ENCODE measurements around the gene MRPS16.
"Not testable (repeated sequence)": the region's sequence is repeated elsewhere in the genome, so short reads cannot be mapped to it uniquely, and the experiment has no call there.

Gene MRPS16

DNA sequence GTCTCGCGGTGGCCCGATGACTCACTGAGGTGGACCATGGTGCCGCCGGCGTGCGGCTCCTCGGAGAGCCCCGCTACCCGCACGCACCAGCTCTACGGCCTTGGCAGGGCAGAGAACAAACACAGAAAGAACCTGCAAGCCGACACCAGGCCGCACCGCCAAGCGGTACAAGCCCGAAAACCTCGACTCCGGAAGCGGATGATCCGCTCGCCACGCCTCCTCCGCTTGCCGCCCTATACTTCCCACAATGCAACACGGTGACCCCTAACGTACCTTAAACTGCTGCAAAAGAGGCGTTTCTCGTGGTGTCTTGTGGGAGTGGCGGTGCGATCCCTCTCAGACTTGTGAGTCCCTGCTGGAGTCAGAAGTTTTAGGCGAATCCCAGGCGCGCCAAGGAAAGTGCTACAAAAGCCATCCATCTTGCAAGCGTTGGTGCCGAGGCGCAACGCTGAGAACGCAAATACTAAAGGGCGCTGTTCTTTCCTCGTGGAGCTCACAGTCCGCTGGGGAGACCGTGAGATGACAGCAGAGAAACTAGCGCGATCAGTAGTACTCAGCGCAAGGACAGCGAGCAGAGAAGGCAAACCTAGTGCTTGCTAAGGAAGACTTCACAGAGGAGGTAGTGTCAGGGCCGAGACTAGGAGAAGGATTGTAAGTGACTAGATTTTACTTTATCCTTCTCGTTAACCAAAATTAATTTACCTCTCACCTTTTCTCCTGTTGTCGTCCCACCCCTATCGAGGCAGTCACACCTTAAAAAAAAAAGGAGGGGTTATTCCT lies at the start of gene MRPS16:
Gene MRPS16 (minus strand): TSS at position 200 of the 780 bp plus-strand sequence. CDS start 162 bp downstream, at position 38.
- peak within 1 kb of the TSS; percentile 99 for H3K4me3 Mint-ChIP-seq
- H3K9me3 Mint-ChIP-seq = no peaks in the 10 kb centered on the region
- no peaks in the 10 kb centered on the region for H3K27me3 Mint-ChIP-seq
- peak within 1 kb of the TSS; percentile 96 for H3K27ac Mint-ChIP-seq
- H3K4me1 Mint-ChIP-seq = peaks cover 24% of the 10 kb centered on the region
- peak; percentile 84 to 89 for DNase-seq (ENCODE audit: low spot score in 2 of 2)
- H3K36me3 Mint-ChIP-seq = peaks cover 8% of the 10 kb centered on the region
- ATAC-seq (ENCODE audit: low read depth) = peak; percentile 92

DNA sequence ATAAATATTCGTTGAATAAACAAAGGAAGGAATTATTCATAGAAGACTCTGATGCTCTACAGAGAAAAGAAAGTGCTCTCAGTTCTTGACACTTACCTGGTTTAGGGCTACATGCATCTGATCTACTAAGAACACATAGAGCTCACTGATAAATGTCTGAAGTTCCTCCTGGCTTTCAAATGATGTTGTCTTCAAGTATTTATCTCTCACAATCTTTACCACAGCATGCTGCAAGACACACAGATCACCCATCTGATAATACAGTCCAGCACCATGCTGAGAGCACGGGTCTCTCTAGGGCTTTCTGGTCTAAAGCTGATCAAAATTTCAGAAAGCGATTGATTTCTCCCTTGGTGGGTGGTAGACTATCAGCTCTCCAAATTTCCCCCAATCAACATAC lies 44.5 kb upstream of the MRPS16 start:
- H3K36me3 Mint-ChIP-seq = no peaks in the 10 kb centered on the region
- H3K27me3 Mint-ChIP-seq = no peaks in the 10 kb centered on the region
- DNase-seq (ENCODE audit: low spot score in 2 of 2) = no peak
- no peak for ATAC-seq (ENCODE audit: low read depth)
- no peak overlapping the region for H3K4me3 Mint-ChIP-seq
- H3K9me3 Mint-ChIP-seq = no peaks in the 10 kb centered on the region
- H3K27ac Mint-ChIP-seq = no peak overlapping the region
- no peaks in the 10 kb centered on the region for H3K4me1 Mint-ChIP-seq

DNA sequence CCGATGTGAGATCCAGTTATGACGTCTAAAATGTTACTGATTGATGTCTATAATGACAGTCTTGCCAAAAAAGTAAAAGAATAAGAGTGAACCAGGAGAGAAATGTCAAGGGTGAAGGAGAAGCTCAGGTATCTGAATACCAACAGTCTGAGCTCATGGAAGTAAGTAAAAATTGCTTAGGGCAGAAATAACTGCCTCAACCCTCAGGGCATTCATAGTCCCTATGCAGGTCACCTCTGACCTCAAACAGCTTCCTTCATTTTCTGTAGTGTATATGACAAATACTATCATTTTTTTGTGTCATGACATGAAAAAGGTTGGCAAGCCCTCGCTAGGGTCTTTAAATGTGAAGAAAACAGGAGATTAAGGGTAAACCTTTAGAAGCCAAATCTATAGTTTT lies 41.0 kb upstream of the MRPS16 start:
- no peak for ATAC-seq (ENCODE audit: low read depth)
- no peak overlapping the region for H3K4me3 Mint-ChIP-seq
- H3K4me1 Mint-ChIP-seq = no peaks in the 10 kb centered on the region
- peaks cover 4% of the 10 kb centered on the region for H3K9me3 Mint-ChIP-seq
- H3K27ac Mint-ChIP-seq = no peak overlapping the region
- peaks cover 11% of the 10 kb centered on the region for H3K36me3 Mint-ChIP-seq
- no peak for DNase-seq (ENCODE audit: low spot score in 2 of 2)
- no peaks in the 10 kb centered on the region for H3K27me3 Mint-ChIP-seq

DNA sequence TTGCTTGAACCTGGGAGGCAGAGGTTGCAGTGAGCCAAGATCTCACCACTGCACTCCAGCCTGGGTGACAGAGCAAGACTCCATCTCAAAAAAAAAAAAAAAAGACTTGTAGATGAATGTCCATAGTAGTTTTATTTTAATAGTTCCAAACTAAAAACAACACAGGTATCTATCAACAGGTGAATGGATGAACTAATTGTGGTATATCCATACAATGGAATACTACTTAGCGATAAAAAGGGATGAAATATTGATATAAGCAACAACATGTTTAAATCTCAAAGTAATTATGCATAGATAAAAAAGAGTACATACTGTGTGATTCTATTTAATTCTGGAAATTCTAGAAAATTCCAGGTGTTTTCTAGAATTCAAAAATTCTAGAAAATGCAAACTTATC lies 37.5 kb upstream of the MRPS16 start:
- Mint-ChIP-seq H3K9me3 (peaks cover 4% of the 10 kb centered on the region), H3K4me3 (no peak overlapping the region), H3K27me3 (no peaks in the 10 kb centered on the region), H3K4me1 (peaks cover 2% of the 10 kb centered on the region), H3K36me3 (peaks cover 11% of the 10 kb centered on the region), H3K27ac (no peak overlapping the region)
- no peak for DNase-seq (ENCODE audit: low spot score in 2 of 2)
- ATAC-seq (ENCODE audit: low read depth) = no peak

DNA sequence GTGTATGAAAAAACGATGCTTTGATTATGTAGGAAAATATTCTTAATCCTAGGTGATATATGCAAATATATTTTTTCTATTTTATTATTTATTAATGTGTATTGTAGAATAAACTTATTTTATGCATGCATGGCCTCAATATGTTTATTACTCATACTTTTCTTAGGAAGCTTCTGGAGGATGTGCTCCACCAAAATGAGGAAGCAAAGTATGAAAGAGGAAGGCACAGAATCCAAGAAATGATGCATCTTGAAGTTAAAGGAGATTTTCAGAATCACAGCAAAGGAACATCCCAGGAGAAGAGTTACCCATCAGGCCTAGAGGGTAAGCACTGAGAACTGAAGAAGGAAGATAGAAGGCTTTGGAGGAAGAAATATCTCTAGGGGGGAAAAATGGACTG lies 35.0 kb upstream of the MRPS16 start:
- DNase-seq (ENCODE audit: low spot score in 2 of 2) = no peak
- Mint-ChIP-seq H3K27ac (no peak overlapping the region), H3K36me3 (peaks cover 11% of the 10 kb centered on the region), H3K4me3 (no peak overlapping the region), H3K9me3 (peaks cover 4% of the 10 kb centered on the region), H3K4me1 (peaks cover 2% of the 10 kb centered on the region), H3K27me3 (no peaks in the 10 kb centered on the region)
- ATAC-seq (ENCODE audit: low read depth) = no peak

DNA sequence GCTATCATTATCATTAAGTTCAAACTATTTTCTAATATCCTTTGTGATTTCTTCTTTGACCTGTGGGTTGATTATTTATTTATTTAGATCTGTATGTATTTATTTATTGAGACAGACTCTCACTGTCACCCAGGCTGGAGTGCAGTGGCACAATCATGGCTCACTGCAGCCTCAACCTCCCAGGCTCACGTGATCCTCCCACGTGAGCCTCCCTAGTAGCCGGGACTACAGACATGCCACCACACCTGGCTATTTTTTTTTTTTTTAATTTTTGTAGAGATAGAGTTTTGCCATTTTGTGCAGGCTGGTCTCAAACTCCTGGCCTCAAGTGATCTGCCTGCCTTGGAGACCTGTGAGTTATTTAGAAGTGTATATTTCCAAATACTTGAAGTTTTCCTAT lies 28.7 kb upstream of the MRPS16 start:
- Mint-ChIP-seq H3K4me3 (no peak overlapping the region), H3K4me1 (peaks cover 3% of the 10 kb centered on the region), H3K27ac (no peak overlapping the region), H3K36me3 (no peaks in the 10 kb centered on the region), H3K27me3 (no peaks in the 10 kb centered on the region), H3K9me3 (no peaks in the 10 kb centered on the region)
- ATAC-seq (ENCODE audit: low read depth) (no peak), DNase-seq (ENCODE audit: low spot score in 2 of 2) (no peak)

DNA sequence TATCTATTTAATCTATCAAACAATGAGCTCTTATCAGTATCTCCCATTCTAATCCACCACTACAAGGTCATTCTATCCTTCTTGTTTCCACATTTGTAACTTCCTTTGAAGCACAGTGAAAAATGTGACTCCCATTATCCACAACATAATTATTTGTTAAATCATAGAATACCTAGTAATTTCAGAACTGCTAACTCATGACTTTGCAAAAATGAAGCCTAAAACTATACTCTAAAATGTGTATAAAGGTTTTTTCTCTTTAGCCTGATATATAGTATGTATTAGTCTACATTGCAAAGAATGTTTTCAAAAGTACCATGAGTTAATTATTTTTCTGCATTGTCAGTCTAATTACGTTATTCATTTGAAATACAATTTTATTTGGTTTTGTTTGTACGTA lies 12.0 kb upstream of the MRPS16 start:
- no peak for DNase-seq (ENCODE audit: low spot score in 2 of 2)
- ATAC-seq (ENCODE audit: low read depth) = no peak
- Mint-ChIP-seq H3K9me3 (no peaks in the 10 kb centered on the region), H3K27ac (no peak overlapping the region), H3K27me3 (no peaks in the 10 kb centered on the region), H3K4me1 (no peaks in the 10 kb centered on the region), H3K4me3 (no peak overlapping the region), H3K36me3 (no peaks in the 10 kb centered on the region)

DNA sequence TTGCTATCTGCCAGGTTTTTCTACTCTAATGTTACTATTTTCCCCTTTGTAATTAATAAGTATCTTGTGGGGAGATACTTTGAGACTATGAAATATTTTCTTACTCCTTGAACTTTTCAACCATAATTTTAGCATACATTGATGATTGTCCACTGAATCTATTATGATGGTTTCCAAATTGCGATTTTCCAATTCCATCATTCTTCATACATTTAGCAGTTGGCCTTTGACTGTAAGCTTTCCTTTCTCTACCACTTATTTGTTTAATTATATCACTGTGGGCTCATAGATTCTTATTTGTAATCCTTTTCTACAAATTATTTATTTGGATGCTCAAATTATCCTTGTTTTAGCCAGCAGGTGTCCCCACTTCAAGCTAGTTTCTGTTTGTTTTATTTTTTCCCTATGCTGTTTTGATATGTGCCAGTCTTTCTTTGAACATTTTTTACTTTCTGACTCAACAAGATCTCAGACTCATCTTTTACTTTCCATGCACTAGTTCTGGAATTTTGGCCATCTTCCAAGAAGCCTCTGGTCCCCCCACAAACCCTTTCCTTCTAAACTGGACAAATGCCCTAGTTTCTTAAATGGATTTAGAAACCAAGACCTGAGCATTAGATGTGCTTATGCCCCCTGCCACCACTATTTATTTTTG lies 11.4 kb upstream of the MRPS16 start:
- ATAC-seq (ENCODE audit: low read depth) (no peak), DNase-seq (ENCODE audit: low spot score in 2 of 2) (no peak)
- Mint-ChIP-seq H3K4me3 (no peak overlapping the region), H3K9me3 (peaks cover 4% of the 10 kb centered on the region), H3K4me1 (no peaks in the 10 kb centered on the region), H3K36me3 (no peaks in the 10 kb centered on the region), H3K27me3 (no peaks in the 10 kb centered on the region), H3K27ac (no peak overlapping the region)

DNA sequence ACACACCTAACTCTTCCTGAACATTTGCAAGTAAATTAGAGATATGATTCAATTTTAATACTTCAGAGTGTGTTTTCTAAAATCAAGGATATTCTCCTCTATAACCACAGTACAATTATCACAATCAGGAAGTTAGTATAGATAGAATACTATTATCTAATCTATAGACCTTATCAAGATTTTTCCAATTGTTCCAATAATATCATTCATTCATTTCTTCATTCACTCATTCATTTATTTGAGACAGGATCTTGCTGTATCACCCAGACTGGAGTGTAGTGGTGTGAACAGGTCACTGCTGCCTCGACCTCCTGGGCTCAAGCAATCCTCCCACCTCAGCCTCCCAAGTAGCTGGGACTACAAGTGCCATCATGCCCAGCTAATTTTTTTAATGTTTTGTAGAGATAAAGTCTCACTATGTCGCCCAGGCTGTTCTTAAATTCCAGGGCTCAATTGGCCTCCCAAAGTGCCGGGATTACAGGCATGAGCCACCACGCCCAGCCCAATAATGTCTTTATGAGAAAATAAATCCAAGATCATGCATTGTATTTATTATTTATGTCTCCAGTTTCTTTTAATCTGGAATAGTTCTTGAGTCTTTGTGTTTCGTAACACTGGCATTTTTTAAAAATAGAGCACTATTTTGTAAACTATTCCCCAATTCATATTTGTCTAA lies 10.6 kb upstream of the MRPS16 start:
- no peak for ATAC-seq (ENCODE audit: low read depth)

DNA sequence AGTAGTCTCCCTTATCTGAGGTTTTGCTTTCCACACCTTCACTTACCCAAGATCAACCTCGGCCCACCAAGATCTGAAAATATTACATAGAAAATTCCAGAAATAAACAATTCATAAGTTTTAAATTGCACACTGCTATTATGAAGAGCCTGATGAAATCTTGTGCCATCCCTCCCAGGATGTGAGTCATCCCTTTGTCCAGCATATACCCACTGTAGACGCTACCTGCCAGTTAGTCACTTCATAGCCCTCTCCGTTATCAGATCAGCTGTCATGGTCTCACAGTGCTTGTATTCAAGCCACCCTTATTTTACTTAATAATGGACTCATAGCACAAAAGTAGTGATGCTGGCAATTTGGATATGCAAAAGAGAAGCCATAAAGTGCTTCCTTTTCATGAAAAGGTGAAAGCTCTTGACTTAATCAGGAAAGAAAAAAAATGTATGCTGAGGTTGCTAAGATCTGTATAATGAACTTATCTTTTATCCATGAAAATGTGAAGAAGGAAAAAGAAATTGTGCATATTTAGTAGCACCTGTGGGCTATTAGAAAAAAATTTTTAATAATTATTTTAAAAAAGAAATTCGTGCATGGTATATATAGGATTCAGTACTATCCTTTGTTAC lies 9.8 kb upstream of the MRPS16 start:
- DNase-seq (ENCODE audit: low spot score in 2 of 2) (no peak), ATAC-seq (ENCODE audit: low read depth) (no peak)
- no peaks in the 10 kb centered on the region for H3K27me3 Mint-ChIP-seq
- H3K4me3 Mint-ChIP-seq = no peak overlapping the region
- H3K27ac Mint-ChIP-seq = no peak overlapping the region
- H3K36me3 Mint-ChIP-seq = no peaks in the 10 kb centered on the region
- H3K9me3 Mint-ChIP-seq = peaks cover 4% of the 10 kb centered on the region
- no peaks in the 10 kb centered on the region for H3K4me1 Mint-ChIP-seq

More for the DNA sequence above, 10.6 kb upstream of the MRPS16 start:
- Mint-ChIP-seq H3K9me3 (peaks cover 4% of the 10 kb centered on the region), H3K36me3 (no peaks in the 10 kb centered on the region), H3K4me3 (no peak overlapping the region), H3K27me3 (no peaks in the 10 kb centered on the region), H3K4me1 (no peaks in the 10 kb centered on the region), H3K27ac (no peak overlapping the region)
- no peak for DNase-seq (ENCODE audit: low spot score in 2 of 2)

DNA sequence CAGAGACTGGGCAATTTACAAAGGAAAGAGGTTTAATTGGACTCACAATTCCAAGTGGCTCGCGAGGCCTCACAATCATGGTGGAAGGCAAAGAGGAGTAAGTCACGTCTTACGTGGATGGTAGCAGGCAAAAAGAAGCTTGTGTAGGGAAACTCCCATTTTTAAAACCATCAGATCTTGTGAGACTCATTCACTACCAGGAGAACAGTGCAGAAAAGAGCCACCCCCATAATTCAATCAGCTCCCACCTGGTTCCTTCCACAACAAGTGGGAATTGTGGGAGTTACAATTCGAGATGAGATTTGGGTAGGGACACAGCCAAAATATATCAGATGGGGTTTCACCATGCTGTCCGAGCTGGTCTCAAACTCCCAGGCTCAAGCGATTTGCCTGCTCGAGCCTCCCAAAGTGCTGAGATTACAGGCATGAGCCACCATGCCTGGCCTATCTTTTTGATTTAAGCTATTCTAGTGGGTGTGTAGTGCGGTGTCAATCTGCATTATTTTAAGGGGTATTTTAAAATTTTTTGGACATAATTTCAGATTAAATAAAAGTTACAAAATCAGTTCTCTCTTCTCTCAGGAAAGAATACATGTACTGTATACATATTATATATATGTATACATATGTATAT lies 9.0 kb upstream of the MRPS16 start:
- no peak for DNase-seq (ENCODE audit: low spot score in 2 of 2)
- ATAC-seq (ENCODE audit: low read depth) = no peak
- H3K36me3 Mint-ChIP-seq = no peaks in the 10 kb centered on the region
- no peak overlapping the region for H3K4me3 Mint-ChIP-seq
- H3K4me1 Mint-ChIP-seq = no peaks in the 10 kb centered on the region
- no peak overlapping the region for H3K27ac Mint-ChIP-seq
- H3K9me3 Mint-ChIP-seq = peaks cover 4% of the 10 kb centered on the region
- no peaks in the 10 kb centered on the region for H3K27me3 Mint-ChIP-seq

DNA sequence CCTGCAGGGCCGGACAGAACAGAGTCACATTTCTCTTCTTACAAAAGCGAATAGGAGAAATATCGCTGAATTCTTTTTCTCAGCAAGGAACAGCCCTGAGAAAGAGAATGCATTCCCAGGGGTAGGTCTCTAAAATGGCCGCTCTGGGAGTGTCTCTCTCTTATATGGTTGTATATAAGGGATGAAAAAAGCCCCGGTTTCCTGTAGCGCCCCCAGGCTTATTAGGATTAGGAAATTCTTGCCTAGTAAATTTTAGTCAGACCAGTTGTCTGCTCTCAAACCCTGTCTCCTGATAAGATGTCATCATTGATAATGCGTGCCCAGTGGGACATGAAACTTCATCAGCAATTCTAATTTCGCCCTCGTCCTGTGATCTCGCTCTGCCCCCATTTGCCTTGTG lies 6.2 kb upstream of the MRPS16 start:
- DNase-seq (ENCODE audit: low spot score in 2 of 2); H3K4me3 Mint-ChIP-seq; H3K27ac Mint-ChIP-seq; ATAC-seq (ENCODE audit: low read depth); H3K27me3 Mint-ChIP-seq; H3K9me3 Mint-ChIP-seq; H3K36me3 Mint-ChIP-seq; H3K4me1 Mint-ChIP-seq: not testable (repeated sequence)

DNA sequence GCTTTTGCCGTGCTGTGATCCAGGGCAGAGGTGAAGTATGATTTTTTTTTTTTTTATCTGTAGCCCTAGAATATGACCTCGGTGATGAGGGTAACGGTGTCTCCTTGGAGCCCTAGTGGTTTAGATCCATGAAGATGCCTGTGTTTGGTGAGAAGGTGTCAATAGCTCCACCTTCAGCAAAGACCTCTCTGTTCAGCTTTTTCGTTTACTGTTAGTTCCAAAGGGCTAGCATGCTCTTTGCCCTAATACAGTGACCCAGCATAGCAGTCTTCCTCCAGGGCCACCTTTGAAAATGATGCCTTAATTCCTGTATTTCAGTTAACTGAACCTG lies 746 bp upstream of the MRPS16 start:
- Mint-ChIP-seq H3K36me3 (peaks cover 8% of the 10 kb centered on the region), H3K9me3 (no peaks in the 10 kb centered on the region), H3K27ac (peak overlapping the region; percentile 96), H3K27me3 (no peaks in the 10 kb centered on the region), H3K4me3 (peak overlapping the region; percentile 99), H3K4me1 (peaks cover 20% of the 10 kb centered on the region)
- DNase-seq (ENCODE audit: low spot score in 2 of 2) (no peak), ATAC-seq (ENCODE audit: low read depth) (no peak)
